ENCODE data around the gene RAMP1. TPM values are rescaled to one million over a fixed set of nuclear protein-coding genes. Genes with fewer than 3 reads are reported as not detected.

Gene RAMP1
- total and polyA plus RNA-seq, 2 donors from 2014 or later: 8.8 to 17.3 TPM

- H3K4me3 ChIP-seq (ENCODE audit: low read length in 3 of 3): no peak overlapping the region
- DNase-seq: no peak
- H3K36me3 ChIP-seq (ENCODE audit: control insufficient read depth in 2 of 3, insufficient read depth in 3 of 3, low read length in 3 of 3): no peaks in the 10 kb centered on the region
- no peaks in the 10 kb centered on the region for H3K9me3 ChIP-seq (ENCODE audit: control insufficient read depth in 2 of 3, insufficient read depth in 1 of 3, low read length in 3 of 3)
- no peak for FAIRE-seq
- peaks cover 0 to 4% (median 0%) of the 10 kb centered on the region in 3 donors for H3K4me1 ChIP-seq (ENCODE audit: control insufficient read depth in 2 of 3, insufficient read depth in 2 of 3, low read depth in 1 of 3, low read length in 3 of 3)
- no peak for TF ChIP-seq CTCF (IDR thresholded peaks at IDR 0.05; ENCODE audit: borderline replicate concordance, extremely low read depth, insufficient read depth)
- intact Hi-C loops (cut with DNase I): no loop called here
- H3K9ac ChIP-seq (ENCODE audit: low read length in 3 of 3): no peak overlapping the region
- H3K27me3 ChIP-seq (ENCODE audit: control insufficient read depth, insufficient read depth, low read length): no peaks in the 10 kb centered on the region
- no peak overlapping the region for H3K27ac ChIP-seq (ENCODE audit: low read depth in 2 of 2, low read length in 2 of 2)
These were observed 41.7 kb downstream of the RAMP1 start for GRCh38 chr2:237900891-237901831.

GRCh38 chr2:237901932-237902850 lies 42.8 kb downstream of the RAMP1 start:
- no peak for FAIRE-seq
- Histone ChIP-seq H3K9ac (ENCODE audit: low read length in 3 of 3) (no peak overlapping the region), H3K4me3 (ENCODE audit: low read length in 3 of 3) (no peak overlapping the region), H3K36me3 (ENCODE audit: control insufficient read depth in 2 of 3, insufficient read depth in 3 of 3, low read length in 3 of 3) (no peaks in the 10 kb centered on the region), H3K27me3 (ENCODE audit: control insufficient read depth, insufficient read depth, low read length) (no peaks in the 10 kb centered on the region), H3K27ac (ENCODE audit: low read depth in 2 of 2, low read length in 2 of 2) (no peak overlapping the region), H3K4me1 (ENCODE audit: control insufficient read depth in 2 of 3, insufficient read depth in 2 of 3, low read depth in 1 of 3, low read length in 3 of 3) (peaks cover 0 to 4% (median 0%) of the 10 kb centered on the region in 3 donors), H3K9me3 (ENCODE audit: control insufficient read depth in 2 of 3, insufficient read depth in 1 of 3, low read length in 3 of 3) (peaks cover 0 to 3% (median 0%) of the 10 kb centered on the region in 3 donors)
- intact Hi-C loops (cut with DNase I): no loop called here
- DNase-seq: no peak
- no peak for TF ChIP-seq CTCF (IDR thresholded peaks at IDR 0.05; ENCODE audit: borderline replicate concordance, extremely low read depth, insufficient read depth)

DNA sequence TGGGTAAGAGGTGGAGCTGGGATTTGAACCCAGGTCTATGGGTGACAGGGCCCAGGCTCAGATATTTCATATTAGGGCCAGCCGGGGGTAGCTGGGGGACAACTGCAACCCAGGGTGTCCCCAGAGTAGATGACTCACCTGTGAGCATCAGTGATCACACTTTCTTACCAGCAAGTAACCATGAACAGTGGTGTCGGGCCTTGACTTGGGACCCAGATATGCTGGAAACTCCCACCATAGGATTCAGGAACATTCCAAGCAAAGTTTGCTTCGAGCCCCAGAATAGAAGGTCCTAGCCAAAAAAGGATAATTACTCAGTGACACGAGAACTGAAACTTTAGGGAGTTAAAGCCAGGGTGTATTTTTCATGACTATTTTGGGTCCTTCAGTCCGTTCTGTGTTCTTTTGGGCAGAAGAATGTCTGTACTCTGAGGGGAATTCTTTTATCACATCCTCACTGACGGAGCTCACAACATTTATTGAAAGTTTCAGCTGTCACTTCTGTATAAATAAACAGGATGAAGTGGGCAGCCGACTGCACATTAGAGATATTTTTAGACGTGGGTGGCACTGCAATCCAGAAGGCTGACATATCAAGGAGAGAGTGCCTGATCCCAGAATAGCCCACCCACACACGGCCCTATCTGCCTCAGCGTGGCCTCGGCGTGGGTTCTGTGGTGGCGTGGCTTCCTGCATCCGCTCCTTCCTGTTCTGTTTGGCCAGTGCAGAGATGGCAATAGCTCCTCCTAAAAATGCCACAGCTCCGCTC lies 45.6 kb downstream of the RAMP1 start:
- DNase-seq: no peak
- intact Hi-C loops (cut with DNase I): no loop called here
- no peak overlapping the region for H3K9ac ChIP-seq (ENCODE audit: low read length in 3 of 3)

More for the DNA sequence above, 45.6 kb downstream of the RAMP1 start:
- no peaks in the 10 kb centered on the region for H3K27me3 ChIP-seq (ENCODE audit: control insufficient read depth, insufficient read depth, low read length)
- H3K36me3 ChIP-seq (ENCODE audit: control insufficient read depth in 2 of 3, insufficient read depth in 3 of 3, low read length in 3 of 3): no peaks in the 10 kb centered on the region
- FAIRE-seq: no peak
- no peak for TF ChIP-seq CTCF (IDR thresholded peaks at IDR 0.05; ENCODE audit: borderline replicate concordance, extremely low read depth, insufficient read depth)
- H3K27ac ChIP-seq (ENCODE audit: low read depth in 2 of 2, low read length in 2 of 2): peak overlapping the region; percentile 41 to 59
- H3K4me1 ChIP-seq (ENCODE audit: control insufficient read depth in 2 of 3, insufficient read depth in 2 of 3, low read depth in 1 of 3, low read length in 3 of 3): no peaks in the 10 kb centered on the region
- peaks cover 0 to 4% (median 0%) of the 10 kb centered on the region in 3 donors for H3K9me3 ChIP-seq (ENCODE audit: control insufficient read depth in 2 of 3, insufficient read depth in 1 of 3, low read length in 3 of 3)
- H3K4me3 ChIP-seq (ENCODE audit: low read length in 3 of 3): no peak overlapping the region

All from kidney (tissue), 14 donors.